Activated T-cell treated with anti-CD3 and anti-CD28 coated beads for 4 hours (primary cell): Measurements from ENCODE around the gene TMEM191C.
"Not testable (repeated sequence)": the region's sequence is repeated elsewhere in the genome, so short reads cannot be mapped to it uniquely, and the experiment has no call there.

Experiments
- DNase-seq: peaks from one replicate; pipeline ENCODE4 v3.0.0-alpha.2; 2020

TMEM191C gene

DNA sequence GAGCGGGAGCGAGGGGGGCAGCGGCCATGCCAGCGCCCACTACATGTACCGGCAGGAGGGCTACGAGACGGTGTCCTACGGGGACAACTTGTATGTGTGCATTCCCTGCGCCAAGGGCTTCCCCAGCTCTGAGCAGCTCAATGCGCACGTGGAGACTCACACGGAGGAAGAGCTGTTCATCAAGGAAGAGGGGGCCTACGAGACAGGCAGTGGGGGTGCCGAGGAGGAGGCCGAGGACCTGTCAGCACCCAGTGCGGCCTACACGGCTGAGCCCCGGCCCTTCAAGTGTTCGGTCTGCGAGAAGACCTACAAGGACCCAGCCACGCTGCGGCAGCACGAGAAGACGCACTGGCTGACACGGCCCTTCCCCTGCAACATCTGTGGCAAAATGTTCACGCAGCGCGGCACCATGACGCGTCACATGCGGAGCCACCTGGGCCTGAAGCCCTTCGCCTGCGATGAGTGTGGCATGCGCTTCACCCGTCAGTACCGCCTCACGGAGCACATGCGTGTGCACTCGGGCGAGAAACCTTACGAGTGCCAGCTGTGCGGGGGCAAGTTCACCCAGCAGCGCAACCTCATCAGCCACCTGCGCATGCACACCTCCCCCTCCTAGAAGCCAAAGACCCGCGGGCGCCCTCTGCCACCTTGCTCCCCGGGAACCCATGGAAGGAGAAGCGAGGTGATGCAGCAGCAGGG is 20.9 kb upstream of the TMEM191C start:
- DNase-seq, result no peak

DNA sequence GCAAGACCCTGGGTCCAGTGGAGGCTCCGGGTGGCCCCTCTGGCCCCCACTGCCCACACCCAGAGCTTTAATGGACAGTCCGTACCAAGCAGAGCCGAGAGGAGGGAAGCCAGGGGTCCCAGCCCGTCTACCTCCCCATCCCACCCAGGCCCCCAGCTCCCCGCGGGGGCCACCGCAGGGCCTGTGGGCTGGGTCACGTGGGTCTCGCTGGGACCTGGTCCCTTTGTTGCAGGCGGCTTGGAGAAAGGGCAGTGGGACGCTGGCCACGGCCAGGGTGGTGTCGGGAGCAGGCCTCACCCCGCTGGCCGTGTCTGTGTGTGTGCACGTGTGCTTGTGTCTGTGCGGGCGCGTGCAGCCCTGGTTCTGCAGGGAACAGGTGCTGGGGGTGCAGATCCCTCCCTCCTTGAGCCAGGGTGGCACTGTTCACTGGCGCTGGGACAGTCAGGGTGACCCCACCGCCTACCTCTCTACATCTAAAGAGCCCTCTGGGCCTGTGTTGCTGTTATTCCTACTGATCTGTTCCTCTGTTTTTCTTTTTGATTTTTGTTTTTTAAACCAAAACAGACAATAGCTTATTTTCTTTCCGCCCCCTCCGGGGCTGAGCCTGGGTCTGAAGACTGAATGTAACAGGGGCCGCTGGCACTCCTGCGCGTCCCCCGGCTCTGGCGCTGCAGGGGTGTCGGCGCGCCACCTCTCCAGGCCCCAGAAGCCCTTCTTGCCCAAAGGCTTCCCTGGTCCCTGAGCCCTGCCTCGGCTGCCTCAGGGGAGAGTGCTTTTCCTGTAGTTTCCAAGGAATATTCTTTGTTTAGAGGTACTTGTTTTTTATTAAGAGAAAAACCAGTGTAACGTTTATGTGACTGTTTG is 20.1 kb upstream of the TMEM191C start:
- DNase-seq, result no peak

- DNase-seq, result no peak
Measured at GRCh38 chr22:21447694-21448402, 19.3 kb upstream of the TMEM191C start.

GRCh38 chr22:21448627-21449416 is 18.4 kb upstream of the TMEM191C start:
- DNase-seq, result no peak

DNA sequence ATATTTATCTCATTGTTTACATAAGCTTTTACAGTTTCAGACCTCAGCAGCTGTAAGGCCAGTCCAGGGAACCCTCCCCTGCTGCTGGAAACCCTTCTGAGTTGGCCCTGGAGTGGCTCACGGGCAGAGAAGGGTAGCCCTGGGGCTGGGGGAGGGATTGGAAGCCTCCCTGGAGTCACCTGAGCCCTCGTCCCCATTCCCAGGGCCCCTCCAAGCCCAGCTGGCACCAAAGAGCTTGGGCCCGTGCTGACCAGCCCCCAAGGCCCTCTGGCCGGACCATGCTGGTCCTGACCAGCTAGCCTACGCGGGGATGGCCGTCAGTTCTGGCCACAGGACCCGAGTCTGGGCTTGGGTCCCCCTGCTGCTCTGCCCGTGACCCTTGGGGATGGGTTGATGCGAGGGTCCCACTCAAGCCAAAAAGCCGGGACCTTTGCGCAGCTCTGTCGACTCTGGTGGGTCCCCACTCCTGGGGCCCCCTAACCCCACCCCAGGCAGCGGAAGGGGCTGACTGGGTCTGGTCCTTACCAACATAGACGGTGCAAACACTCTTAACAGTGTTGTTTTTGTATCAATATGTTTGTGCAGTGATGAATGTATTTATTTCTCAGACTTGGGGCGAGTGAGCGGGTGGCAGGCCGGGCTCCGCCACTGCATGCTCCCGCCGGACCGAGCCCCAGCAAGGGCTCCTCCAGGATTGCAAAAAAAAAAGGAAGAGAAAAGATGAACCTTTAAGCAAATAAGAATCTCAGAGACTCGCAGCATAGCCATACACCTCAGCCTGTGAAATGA is 17.5 kb upstream of the TMEM191C start:
- DNase-seq, result no peak

DNA sequence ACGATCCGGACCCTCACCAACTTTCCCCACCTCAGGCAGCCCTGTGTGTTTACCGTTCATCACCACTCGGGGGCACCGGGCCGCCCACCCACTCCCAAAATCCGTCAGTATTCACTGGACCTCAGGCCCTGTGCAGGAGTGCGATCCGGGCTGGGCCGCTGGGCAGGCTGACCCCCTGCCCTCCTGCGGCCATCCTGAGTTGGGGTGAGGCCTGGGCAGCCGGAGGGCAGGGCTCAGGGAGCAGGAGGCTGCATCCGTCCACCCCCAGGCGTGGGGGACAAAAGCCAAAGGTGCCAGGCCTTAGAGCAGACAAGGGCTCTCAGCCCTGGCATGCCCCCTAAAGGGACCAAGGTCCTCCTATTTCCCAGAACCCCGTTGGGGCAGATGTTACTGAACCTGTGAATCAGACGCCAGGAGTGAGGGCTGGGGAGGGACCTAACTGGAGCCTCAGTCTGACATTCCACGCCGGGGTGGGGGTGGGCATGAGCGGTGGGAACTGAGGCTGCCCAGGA is 16.8 kb upstream of the TMEM191C start:
- DNase-seq, result no peak

GRCh38 chr22:21450858-21451353 is 16.3 kb upstream of the TMEM191C start:
- DNase-seq, result no peak

GRCh38 chr22:21451545-21452520 is 15.4 kb upstream of the TMEM191C start:
- DNase-seq, result no peak

DNA sequence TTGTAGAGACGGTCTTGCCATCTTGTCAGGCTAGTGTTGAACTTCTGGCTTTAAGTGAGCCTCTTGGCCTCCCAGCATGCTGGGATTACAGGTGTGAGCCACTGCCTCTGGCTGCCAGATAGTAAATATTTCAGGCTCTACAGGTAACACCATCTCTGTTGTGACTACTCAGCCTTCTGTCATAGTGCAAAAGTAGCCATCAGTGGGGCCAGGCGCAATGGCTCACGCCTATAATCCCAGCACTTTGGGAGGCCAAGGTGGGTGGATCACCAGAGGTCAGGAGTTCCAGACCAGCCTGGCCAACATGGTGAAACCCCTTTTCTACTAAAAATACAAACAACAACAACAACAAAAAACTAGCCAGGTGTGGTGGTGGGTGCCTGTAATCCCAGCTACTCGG is 14.5 kb upstream of the TMEM191C start:
- DNase-seq, result not testable (repeated sequence)

DNA sequence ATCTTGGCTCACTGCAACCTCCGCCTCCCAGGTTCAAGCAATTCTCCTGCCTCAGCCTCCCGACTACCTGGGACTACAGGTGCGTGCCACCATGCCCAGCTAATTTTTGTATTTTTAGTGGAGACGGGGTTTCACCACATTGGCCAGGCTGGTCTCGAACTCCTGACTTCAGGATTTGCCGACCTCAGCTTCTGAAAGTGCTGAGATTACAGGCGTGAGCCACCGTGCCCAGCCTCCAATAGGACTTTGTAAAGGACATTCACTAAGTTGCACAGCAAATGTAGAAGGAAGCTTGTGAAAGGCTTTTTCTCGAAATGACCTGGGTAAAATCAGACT is 12.2 kb upstream of the TMEM191C start:
- not testable (repeated sequence) for DNase-seq

DNA sequence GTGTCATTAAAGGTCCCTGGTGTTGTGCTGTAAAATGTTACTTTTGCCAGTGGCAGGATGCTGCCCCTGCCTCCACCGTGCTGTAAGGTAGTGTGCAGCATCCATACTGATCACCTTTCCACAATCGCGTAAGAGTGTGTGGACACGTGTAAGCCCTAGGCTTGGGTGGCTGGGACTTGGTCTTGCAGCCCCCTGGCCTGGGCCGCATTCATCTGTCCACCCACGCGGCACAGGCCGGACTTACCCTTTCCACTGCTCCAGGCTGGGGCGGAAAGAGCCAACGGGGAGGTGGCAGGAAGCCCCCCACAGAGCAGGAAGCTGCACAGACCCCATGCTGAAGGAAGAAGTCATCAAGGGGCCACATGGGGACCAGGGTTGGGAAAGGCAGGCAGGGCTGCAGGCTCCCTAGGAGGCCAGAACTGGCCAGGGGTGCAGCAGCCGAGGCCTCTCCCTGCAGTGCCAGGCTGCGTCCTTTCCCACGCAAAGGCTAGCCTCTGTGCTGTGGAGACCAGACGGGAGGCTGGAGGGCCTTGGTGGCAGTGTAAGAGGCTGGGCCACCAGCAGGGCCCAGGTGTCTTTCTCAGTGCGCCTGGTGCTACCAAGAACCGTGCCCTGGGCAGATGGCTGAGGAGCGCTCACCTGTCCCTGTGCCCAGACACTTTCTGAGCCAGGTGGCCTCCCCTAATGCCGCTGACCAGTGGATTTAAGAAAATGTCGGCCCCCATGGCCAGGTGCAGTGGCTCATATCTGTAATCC is 11.7 kb upstream of the TMEM191C start:
- DNase-seq, result no peak

- no peak for DNase-seq
Measured at GRCh38 chr22:21457023-21457787, 10.0 kb upstream of the TMEM191C start.

- DNase-seq, result not testable (repeated sequence)
Measured at GRCh38 chr22:21462672-21463071, 4.5 kb upstream of the TMEM191C start.

- peak; percentile 89 for DNase-seq
Measured at GRCh38 chr22:21468194-21469096, 1.3 kb downstream of the TMEM191C start.

DNA sequence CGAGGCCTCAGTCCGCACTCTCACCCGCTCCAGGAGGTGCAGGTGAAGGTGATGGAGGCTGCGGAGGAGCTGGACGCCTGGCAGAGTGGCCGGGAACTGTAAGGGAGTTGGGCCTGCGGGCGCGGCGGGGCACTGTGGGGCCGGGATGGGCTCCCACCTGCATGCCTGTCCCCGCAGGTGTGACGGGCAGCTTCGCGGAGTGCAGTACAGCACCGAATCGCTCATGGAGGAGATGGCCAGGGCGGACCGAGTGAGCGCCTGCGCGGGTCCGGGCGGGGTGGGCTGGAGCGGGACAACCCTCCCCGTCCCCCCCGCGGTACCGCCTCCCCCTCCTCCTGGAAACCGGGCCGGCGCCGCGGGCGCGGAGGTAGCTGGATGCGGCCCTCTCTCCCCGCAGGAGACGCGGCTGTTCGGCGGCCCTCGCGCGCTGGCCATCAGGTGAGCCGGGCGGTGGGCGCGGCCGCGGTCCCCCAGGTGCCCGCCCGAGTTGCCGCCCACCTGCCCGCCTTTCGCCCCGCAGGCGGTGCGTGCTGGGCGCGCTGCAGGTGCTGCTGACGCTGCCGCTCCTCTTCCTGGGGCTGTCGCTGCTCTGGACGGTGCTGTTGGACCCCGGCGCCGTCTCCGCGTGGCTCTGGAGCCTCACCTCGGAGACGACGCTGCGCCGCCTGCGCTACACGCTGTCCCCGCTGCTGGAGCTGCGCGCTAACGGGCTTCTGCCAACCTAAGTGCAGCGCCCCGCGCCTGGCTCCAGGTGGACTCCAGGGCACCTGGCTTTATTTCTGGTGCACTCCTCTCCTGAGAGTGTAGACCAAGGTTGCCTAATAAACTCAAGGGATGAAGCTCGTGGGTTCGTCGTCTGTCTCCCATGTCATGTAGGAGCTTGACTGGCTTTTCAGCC is 2.2 kb downstream of the TMEM191C start:
- DNase-seq, result not testable (repeated sequence)

DNA sequence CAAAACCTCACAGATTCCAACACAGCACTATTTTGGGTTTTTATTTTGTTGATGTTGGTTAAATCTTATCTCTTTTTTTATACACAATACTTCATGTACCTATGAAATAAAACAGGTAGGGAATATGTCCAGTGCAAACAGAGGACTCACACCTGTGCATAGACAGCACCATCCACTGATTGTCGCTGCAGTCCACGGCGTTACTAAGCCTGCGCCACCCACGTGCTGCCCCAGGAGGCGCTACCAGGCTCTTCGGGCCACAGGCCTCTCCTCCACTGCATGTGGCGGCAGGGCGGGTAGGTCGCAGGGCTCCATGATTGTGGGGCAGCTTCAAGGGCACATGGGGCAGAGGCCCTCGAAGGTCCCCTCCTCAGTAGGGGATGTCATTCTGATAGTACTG is 5.8 kb downstream of the TMEM191C start:
- not testable (repeated sequence) for DNase-seq

DNA sequence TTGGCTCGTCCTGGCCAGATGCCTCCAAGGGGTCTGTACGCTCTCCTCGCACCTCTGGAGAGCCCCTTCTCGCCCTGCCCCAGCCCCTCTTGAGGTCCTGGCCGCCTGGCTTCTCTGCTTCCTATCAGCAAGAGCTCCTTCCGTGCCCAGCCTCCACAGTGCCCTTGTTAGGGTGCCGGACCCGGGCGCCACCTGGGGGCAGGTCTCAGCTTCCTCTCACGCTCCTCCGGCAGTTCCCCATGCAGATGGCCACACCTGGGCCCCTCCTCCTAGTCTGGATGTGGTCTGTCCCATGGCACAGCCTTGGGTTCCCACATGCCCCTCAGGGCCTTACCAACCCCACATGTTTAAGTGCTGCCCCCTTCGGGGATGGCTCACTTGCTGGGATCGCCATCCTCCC is 6.5 kb downstream of the TMEM191C start:
- DNase-seq, result not testable (repeated sequence)
